ENCODE data around the gene F10. TPM values are rescaled to one million over a fixed set of nuclear protein-coding genes. Genes with fewer than 3 reads are reported as not detected.

F10 gene
- total RNA-seq, 1 donor from 2014 or later = not detected

DNA sequence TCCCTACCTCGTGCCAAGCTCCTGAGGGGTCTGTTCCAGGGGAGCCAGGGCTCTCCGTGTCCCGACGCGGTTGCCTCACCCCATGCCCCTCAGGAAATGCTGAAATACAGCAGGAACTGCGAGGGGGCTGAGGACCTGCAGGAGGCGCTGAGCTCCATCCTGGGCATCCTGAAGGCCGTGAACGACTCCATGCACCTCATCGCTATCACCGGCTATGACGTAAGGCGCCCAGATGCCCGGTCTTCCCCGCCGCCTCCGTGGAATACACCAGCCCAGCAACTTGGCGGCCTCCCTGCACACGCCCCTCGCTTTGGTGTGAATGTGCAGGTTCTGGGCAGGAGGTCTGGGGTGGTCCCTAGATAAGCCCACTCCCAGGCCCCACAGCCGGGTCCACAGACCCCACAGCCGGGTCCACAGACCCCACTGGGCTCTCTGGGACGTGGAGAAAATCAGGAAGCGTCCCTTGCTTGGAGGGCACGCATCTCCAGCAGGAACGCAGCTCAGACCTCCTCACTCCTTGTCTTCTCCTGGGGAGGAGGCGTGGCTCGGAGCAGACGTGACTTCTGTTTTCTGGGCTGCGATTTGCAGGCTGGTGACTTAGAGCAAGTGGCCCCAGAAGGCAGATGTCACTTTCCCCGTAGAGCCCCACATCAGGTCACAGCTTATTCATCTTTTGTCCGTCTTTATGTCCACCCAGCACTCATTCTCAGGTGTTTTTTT, 36.4 kb upstream of the F10 start:
- DNase-seq (ENCODE audit: low read depth in 2 of 2) = no peak

DNA sequence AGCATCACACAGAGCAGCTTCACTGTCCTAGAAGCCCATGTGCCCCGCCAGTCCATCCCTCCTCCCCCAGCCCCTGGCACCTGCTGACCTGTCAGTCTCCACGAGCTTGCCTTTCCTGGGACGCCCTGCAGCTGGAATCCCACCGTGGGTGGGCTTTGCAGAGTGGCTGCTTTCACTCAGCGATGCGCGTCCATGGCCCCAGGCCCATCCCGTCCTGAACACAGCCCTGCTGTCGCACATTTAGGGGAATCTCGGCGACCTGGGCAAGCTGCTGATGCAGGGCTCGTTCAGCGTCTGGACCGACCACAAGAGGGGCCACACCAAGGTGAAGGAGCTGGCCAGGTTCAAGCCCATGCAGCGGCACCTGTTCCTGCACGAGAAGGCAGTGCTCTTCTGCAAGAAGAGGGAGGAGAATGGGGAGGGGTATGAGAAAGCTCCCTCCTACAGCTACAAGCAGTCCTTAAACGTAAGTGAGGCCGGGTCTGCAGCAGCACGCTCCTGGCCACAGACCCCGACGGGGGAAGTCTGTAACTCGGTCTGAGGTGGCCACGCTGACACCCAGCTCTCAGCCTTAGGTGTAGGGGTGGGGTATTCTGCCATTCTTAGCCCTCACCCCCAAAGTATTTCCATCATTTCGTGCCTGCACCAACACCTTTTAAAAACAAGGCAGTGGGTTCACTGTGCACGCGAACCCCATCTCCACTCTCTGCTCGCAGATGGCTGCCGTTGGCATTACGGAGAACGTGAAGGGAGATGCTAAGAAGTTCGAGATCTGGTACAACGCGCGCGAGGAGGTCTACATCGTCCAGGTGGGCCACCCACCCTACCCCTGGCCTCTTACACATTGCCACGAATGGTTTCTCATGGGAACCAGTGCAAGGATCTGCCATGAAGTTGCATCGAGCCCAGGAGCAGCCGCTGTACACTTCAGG, 35.3 kb upstream of the F10 start:
- no peak for DNase-seq (ENCODE audit: low read depth in 2 of 2)

DNA sequence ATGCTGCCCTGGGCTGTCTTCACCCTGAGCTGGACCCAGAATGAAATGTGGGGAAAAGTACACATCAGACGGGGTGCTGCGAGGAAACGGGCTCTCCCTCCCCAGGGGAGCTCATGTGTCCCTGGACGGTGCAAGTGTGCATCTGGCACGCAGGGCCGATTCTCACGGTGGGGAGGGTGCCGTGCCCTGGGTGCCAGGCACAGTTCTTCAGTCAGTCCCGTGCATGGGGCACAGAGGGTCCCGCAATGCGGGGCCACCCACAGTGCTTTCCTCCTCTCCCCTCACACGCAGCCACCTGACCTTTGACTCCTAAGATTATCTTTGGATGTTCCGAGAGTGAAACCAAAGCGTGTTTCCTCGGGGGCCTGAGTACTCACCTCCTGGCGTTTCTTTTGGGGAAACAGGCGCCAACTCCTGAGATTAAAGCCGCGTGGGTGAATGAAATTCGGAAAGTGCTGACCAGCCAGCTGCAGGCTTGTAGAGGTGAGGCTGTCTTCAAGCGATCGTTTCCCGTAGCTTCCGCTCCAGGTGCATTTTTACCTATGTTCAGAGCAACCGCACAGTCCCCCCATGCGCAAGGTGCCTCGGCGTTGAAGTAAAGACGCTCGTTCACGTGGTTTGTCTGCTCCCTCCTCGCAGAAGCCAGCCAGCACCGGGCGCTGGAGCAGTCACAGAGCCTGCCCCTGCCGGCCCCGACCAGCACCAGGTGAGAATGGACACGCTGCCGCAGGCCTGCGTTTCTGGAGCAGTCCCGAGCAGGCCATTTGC, 34.5 kb upstream of the F10 start:
- DNase-seq (ENCODE audit: low read depth in 2 of 2) = no peak

DNA sequence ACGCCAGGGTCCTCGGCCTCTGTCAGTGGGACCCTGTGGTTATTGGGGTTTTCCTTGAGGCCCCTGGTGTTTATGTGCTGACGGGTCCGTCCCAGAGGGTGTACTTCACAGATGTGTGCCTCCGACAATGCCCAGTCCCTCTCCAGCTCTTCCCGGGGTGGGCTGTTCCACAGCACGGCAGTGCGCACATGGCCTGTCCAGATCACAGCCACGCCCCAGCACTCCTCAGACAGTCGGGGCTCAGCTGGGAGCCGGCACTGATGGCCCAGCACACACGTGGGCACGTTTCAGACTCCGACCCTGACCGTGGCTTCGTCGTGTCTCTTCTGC, 33.9 kb upstream of the F10 start:
- no peak for DNase-seq (ENCODE audit: low read depth in 2 of 2)

DNA sequence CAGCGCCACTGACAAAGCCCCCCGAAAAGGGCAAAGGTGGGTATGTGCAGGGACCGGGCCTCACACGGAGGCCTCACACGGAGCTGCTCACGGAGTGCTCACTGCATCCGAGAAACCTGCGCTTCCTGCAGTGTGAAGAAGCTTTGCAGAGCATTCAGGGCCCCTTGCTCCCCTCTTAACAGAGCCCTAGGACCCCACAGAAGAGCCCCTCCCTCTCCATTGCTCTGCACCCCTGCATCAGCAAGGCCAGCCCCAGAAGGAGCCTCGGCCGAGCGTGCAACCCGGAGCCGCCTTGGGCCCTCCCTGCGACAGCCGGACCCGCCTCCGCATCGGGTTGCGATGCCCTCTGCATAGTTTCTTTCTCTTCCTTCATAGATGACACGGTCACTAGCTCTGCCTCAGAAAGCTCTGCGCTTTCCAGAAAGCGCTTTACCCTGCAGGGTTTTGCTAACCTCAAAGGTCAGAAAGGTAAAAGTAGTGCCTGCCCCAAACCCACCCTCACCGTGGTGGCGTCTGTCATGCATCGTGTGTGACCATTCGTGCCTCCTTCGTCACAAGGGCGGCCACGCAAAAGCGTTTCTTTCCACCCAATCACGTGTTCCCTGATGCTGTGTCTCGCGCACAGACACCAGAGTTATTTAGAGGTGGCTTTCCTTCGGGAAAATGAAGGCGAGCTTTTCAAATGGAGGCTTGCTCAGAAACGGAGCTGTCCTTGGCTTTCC, 32.7 kb upstream of the F10 start:
- DNase-seq (ENCODE audit: low read depth in 2 of 2) = no peak

GRCh38 chr13:113090415-113090770, 32.2 kb upstream of the F10 start:
- no peak for DNase-seq (ENCODE audit: low read depth in 2 of 2)

- DNase-seq (ENCODE audit: low read depth in 2 of 2) = no peak
Observed at GRCh38 chr13:113090806-113091205, 31.8 kb upstream of the F10 start.

DNA sequence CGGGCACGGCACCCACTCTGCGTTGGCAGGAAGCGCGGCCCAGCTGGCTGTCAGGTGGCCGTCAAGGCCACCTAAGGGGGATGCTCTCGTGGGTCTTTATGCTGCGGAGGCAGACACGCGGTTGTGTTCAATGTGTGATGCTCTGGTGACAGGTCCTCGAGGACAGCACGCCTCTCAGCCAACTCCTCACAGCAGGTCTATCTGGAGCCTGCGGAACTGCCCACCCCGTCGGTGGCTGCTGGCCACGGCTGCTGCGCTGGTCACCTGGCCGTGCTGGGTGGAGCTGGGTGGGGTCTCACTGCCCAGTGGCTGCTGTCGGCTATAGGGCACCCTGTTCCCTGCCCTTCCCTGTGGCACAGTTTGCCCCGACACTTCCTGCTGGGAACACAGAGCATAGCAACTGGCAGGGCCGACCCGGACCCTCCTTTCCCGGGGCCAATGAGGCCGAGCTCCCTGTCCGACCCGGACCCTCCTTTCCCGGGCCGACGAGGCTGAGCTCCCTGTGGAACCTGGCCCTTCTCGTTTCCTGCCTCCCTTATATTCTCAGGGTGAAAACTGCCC, 31.3 kb upstream of the F10 start:
- no peak for DNase-seq (ENCODE audit: low read depth in 2 of 2)

DNA sequence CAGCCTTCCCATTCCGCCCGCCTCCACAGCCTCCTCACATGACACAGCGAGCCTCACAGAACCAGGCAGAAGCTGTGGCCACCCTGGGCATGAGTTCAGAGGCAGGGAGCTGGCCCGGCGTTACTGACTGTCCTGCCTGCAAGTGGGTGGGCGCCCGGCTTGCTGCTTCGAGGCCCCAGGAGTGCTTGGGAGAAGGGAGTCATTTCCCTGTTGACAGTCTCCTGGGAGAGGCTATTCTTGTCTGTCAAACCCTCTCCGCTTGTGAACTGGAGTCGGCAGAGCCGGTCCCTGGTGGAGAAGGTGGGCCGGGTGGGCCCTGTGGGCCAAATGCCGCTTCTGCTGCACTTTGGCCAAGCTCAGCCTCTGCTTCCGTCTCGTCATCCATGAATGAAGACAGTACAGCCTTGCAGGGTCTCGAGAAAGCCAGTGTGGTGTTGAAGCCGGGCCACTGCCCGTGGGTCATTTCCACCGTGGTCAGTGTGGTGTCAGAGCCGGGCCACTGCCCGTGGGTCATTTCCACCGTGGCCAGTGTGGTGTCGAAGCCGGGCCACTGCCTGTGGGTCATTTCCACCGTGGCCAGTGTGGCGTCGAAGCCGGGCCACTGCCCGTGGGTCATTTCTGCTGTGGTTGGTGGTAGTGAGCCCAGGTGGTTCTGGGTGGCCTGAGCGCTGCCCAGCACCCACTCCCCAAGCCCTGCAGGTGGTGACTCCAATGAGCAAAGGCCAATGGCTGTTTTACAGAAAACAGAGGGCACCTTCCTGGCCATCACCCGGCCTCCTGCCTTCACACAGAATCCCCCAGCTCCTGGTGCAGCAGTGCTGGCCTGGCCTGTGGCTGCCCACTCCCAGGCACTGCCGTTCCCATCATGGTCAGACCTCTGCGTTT, 30.5 kb upstream of the F10 start:
- no peak for DNase-seq (ENCODE audit: low read depth in 2 of 2)

DNA sequence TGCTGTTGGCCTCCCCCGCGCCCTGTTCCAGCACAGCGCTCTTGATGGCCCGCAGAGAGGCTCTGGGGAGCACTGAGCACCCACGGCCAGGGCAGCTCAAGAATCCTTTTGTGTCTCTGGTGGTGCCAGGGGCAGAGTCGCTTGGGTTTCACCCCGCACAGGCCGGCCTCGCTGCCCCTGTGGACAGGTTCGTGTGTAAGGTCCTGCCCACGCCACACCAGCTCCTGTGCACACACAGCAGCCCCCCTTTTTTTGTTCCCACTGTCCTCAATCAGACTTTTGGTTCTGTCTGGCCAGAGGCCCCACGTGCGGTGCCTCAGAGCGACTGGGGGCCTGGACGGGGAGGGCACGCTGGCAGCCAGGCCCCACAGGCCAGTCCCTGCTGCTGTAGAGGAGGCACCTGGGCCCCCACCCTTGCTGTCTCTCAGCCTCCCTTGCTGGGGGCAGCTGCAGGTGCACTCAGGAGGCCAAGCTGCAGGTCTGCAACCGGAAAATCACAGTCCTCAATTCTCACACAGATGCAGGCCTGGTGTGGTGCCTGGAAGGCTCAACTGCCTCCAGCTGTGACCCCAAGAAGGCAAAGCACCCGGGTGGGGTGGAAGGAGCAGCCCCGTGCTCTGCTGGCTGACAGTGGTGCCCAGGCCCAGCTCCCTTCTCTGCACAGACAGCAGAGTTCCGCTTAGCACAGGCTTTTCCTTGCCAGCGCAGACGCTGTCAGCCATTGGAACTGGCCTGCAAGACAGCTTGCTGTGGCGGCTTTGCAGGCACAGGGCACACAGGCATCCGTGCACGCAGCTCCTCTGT, 29.6 kb upstream of the F10 start:
- no peak for DNase-seq (ENCODE audit: low read depth in 2 of 2)

DNA sequence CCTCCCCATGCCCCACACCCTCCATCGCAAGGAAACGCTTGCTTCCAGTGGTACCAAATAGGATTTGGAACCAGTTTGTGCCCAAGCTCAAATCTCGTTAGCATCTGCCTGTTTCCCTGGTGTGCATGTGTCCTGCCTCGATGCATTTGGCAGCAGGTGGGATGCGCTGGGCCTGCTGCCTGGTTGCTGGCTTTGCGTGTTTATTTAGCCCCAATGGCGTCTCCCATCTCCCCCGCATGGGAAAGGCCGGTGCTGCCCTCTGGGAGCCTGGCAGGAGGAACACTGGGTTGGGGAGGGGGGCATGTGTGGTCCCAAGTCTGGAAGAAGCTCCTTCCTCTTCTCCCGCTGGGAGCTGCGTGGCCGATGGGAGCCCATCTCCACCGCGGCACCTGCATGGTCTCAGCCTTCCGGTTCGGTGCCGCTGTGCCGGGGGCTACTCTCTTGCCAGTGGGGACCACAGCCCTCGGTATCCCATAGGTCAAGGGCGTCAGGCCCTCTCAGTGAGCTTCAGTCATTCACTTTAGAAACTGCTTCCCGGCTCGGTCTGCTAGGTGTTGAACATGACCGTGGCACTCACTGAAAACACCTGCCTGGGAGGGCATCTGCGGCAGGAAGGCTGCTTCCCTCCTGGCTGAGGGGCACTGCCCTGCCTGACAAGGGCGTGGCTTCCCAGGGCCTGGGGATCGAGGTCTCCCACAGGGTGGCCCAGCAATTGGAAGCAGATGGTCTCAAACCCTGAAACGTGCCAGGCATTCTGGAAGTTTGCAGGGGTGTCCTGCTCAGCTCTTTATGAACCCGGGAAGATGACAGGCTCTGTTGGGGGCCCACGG, 28.8 kb upstream of the F10 start:
- no peak for DNase-seq (ENCODE audit: low read depth in 2 of 2)

GRCh38 chr13:113094410-113094800, 28.2 kb upstream of the F10 start:
- DNase-seq (ENCODE audit: low read depth in 2 of 2) = no peak

DNA sequence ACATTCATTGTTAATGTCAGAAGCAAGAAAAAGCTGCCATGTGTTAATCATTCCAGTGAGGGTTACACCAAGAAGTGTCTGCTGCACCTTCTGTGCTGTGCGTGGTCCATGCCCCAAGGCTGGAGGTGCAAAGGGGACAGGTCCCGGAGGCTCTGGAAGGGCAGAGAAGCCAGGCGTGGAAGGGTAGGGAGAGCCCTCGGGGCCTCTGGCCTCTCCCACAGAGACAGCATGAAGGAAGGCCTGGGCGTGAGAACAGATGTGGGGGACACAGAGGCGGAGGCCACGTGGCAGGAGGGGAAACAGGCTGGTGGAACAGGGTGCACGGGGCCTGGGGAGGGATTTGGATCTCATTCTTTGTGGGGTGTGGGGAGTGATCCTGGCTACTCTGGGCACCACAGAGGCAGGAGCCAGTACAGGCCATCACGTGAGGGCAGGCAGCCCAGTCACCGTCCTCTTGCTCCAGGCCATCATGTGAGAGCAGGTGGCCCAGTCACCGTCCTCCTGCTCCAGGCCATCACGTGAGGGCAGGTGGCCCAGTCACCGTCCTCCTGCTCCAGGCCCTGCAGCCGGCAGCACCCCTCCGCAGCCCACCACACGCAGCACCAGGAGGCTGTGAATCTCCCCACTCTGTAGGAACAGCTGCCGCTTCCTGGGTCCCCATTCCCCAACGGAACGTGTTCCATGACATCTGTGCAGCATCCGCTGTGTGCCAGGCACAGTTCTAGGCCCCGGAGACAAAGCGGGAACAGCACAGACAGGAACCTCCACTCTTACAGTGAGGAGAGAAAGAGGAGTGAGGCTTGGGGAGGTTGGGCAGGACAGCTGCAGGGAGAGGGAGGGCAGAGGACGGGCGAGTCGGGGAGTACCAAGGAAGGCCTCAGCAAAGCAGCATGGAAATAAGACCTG, 27.2 kb upstream of the F10 start:
- DNase-seq (ENCODE audit: low read depth in 2 of 2) = no peak

DNA sequence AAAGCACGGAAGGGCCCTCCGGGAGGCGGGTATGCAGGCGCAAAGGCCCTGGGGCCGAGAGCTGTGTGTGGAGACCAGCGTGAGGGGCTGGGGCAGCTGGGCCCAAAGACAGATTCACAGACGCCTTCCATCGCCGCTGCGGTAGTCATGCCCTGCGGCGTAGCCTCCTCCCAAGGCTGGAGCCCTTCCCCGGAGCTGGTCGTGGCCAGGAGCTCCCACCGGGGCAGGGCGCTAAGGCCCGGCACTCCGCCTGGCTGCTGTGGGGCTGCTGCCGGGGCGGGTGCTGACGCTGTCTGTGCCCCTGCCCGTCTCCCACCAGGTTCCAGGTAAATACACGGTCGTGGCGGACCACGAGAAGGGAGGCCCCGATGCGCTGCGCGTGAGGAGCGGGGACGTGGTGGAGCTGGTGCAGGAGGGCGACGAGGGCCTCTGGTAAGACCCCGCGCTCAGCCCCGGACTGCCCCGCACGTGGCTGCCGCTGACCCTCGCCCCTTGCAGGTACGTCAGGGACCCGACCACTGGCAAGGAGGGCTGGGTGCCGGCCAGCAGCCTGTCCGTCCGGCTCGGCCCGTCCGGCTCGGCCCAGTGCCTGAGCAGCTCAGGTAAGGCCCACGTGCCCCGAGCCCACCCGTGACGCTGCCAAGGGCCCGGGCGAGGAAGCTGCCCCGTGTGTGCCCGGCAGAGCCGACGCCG, 26.4 kb upstream of the F10 start:
- no peak for DNase-seq (ENCODE audit: low read depth in 2 of 2)

DNA sequence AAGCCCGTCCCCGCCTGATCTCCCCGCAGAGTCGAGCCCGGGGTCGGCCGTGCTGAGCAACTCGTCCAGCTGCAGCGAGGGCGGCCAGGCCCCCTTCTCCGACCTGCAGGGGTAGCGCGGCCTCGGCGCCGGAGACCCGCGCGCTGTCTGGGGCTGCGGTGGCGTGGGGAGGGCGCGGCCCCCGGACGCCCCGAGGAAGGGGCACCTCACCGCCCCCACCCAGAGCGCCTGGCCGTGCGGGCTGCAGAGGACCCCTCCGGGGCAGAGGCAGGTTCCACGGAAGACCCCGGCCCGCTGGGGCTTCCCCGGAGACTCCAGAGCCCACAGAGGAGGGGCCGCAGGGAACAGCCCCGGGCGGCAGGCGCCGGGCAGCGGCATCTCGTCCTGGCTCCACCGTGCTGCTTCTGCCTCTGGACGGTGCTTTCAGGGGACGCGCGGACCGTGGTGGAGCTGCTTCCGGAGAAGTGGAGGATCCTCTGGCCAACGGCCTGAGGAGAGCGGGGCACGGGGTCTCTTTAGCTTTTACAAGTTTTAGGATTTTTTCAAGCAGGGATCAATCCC, 25.8 kb upstream of the F10 start:
- no peak for DNase-seq (ENCODE audit: low read depth in 2 of 2)

GRCh38 chr13:113097651-113098050, 24.9 kb upstream of the F10 start:
- DNase-seq (ENCODE audit: low read depth in 2 of 2) = no peak
